ENCODE results near the gene MCC. TPM values are rescaled to one million over a fixed set of nuclear protein-coding genes. Genes with fewer than 3 reads are reported as not detected.

Gene MCC
- total RNA-seq, 6 donors from 2014 or later, result 12.1 to 67.1 (median 21.3) TPM

- Histone ChIP-seq H3K9me3 (no peaks in the 10 kb centered on the region), H3K4me1 (no peaks in the 10 kb centered on the region), H3K27me3 (no peaks in the 10 kb centered on the region), H3K36me3 (peaks cover 0 to 13% (median 0%) of the 10 kb centered on the region in 4 donors), H3K4me3 (no peak overlapping the region), H3K27ac (no peak overlapping the region)
- TF ChIP-seq POLR2AphosphoS5 (IDR thresholded peaks at IDR 0.05), result no peak
- no peak for TF ChIP-seq EP300 (IDR thresholded peaks at IDR 0.05)
- TF ChIP-seq, protein P1, sequence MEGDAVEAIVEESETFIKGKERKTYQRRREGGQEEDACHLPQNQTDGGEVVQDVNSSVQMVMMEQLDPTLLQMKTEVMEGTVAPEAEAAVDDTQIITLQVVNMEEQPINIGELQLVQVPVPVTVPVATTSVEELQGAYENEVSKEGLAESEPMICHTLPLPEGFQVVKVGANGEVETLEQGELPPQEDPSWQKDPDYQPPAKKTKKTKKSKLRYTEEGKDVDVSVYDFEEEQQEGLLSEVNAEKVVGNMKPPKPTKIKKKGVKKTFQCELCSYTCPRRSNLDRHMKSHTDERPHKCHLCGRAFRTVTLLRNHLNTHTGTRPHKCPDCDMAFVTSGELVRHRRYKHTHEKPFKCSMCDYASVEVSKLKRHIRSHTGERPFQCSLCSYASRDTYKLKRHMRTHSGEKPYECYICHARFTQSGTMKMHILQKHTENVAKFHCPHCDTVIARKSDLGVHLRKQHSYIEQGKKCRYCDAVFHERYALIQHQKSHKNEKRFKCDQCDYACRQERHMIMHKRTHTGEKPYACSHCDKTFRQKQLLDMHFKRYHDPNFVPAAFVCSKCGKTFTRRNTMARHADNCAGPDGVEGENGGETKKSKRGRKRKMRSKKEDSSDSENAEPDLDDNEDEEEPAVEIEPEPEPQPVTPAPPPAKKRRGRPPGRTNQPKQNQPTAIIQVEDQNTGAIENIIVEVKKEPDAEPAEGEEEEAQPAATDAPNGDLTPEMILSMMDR (IDR thresholded peaks at IDR 0.05), result no peak
- no peak for TF ChIP-seq POLR2A (IDR thresholded peaks at IDR 0.05)
- DNase-seq (no peak), ATAC-seq (ENCODE audit: low FRiP score in 2 of 2) (no peak)
- 92% methylated on average over 5 of the region's 5 CpGs for WGBS, 2 donors
These were observed 382.5 kb downstream of the MCC start for GRCh38 chr5:113105693-113106280.

DNA sequence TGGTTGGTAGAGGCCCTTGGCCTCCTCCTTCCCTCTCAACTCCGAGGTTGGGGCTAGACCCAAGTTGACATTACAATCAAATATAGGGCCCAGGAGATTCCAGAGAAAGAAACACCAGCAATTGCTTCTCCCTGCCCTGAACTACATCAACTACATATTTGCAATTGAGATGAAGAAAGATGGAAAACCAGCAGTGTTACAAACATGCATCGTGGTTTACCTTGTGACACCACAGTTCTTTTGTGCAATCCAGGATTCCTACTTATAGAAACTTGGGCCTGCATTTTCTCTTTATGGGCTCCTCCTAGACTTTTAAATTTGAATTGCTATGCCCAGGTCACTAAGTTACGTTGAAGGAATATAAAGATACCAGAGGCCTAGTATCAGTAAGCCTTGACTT lies 384.9 kb downstream of the MCC start:
- Histone ChIP-seq H3K9me3 (no peaks in the 10 kb centered on the region), H3K27ac (no peak overlapping the region), H3K4me1 (no peaks in the 10 kb centered on the region), H3K27me3 (no peaks in the 10 kb centered on the region), H3K4me3 (no peak overlapping the region), H3K36me3 (peaks cover 0 to 16% (median 0%) of the 10 kb centered on the region in 4 donors)
- WGBS, 2 donors, result 80 to 83% methylated on average over 3 of the region's 3 CpGs
- TF ChIP-seq POLR2AphosphoS5 (IDR thresholded peaks at IDR 0.05) (no peak), EP300 (IDR thresholded peaks at IDR 0.05) (no peak), POLR2A (IDR thresholded peaks at IDR 0.05) (no peak)
- TF ChIP-seq, protein P1 (IDR thresholded peaks at IDR 0.05), result no peak
- no peak for DNase-seq
- no peak for ATAC-seq (ENCODE audit: low FRiP score in 2 of 2)

- peaks cover 0 to 16% (median 0%) of the 10 kb centered on the region in 4 donors for H3K36me3 ChIP-seq
- ATAC-seq (ENCODE audit: low FRiP score in 2 of 2) (no peak), DNase-seq (no peak)
- H3K27ac ChIP-seq, result no peak overlapping the region
- no peaks in the 10 kb centered on the region for H3K9me3 ChIP-seq
- 88 to 90% methylated on average over 1 of the region's 1 CpG for WGBS, 2 donors
- TF ChIP-seq, protein P1 (IDR thresholded peaks at IDR 0.05), result no peak
- TF ChIP-seq POLR2A (IDR thresholded peaks at IDR 0.05), result no peak
- no peak for TF ChIP-seq EP300 (IDR thresholded peaks at IDR 0.05)
- no peak for TF ChIP-seq POLR2AphosphoS5 (IDR thresholded peaks at IDR 0.05)
- no peaks in the 10 kb centered on the region for H3K4me1 ChIP-seq
- no peak overlapping the region for H3K4me3 ChIP-seq
- H3K27me3 ChIP-seq, result no peaks in the 10 kb centered on the region
These were observed 386.1 kb downstream of the MCC start for GRCh38 chr5:113102121-113102531.

DNA sequence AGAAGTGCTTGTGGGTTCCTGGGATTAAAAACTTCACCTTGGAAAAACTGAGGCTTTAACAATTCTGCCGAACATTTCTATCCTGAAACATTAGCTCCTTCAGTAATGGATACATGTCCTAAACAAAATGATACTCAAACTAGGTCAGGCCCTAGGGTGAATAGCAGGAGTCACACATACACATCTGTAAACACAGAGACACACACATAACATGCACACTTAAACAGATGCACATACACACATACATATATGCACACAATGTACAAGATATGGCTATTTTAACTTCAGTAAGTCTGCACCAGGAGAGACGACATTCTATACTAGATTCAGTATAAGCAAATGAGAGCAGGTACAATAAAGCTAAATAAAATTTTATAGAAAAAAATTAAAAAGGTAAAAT lies 387.3 kb downstream of the MCC start:
- no peaks in the 10 kb centered on the region for H3K9me3 ChIP-seq
- no peak overlapping the region for H3K27ac ChIP-seq
- H3K36me3 ChIP-seq, result peaks cover 0 to 16% (median 0%) of the 10 kb centered on the region in 4 donors
- ATAC-seq (ENCODE audit: low FRiP score in 2 of 2) (no peak), DNase-seq (no peak)
- no peaks in the 10 kb centered on the region for H3K27me3 ChIP-seq
- no peak overlapping the region for H3K4me3 ChIP-seq
- 97 to 99% methylated on average over 2 of the region's 2 CpGs for WGBS, 2 donors
- H3K4me1 ChIP-seq, result no peaks in the 10 kb centered on the region
- TF ChIP-seq EP300 (IDR thresholded peaks at IDR 0.05) (no peak), POLR2AphosphoS5 (IDR thresholded peaks at IDR 0.05) (no peak), POLR2A (IDR thresholded peaks at IDR 0.05) (no peak)
- TF ChIP-seq, protein P1 (IDR thresholded peaks at IDR 0.05), result no peak

GRCh38 chr5:113099822-113100221 lies 388.4 kb downstream of the MCC start:
- no peak for DNase-seq
- TF ChIP-seq, protein P1 (IDR thresholded peaks at IDR 0.05), result no peak
- TF ChIP-seq POLR2A (IDR thresholded peaks at IDR 0.05) (no peak), EP300 (IDR thresholded peaks at IDR 0.05) (no peak), POLR2AphosphoS5 (IDR thresholded peaks at IDR 0.05) (no peak)
- Histone ChIP-seq H3K36me3 (peaks cover 0 to 16% (median 0%) of the 10 kb centered on the region in 4 donors), H3K4me1 (no peaks in the 10 kb centered on the region), H3K9me3 (no peaks in the 10 kb centered on the region), H3K27me3 (no peaks in the 10 kb centered on the region), H3K27ac (no peak overlapping the region), H3K4me3 (no peak overlapping the region)
- 89 to 94% methylated on average over 4 of the region's 4 CpGs for WGBS, 2 donors
- ATAC-seq (ENCODE audit: low FRiP score in 2 of 2), result no peak

All from upper lobe of left lung (tissue), 6 donors.